ENCODE measurements around the gene APLP1. TPM values are rescaled to one million over a fixed set of nuclear protein-coding genes. Genes with fewer than 3 reads are reported as not detected.

Gene APLP1
- total RNA-seq, 1 experiment from 2014 or later = 14.9 TPM

DNA sequence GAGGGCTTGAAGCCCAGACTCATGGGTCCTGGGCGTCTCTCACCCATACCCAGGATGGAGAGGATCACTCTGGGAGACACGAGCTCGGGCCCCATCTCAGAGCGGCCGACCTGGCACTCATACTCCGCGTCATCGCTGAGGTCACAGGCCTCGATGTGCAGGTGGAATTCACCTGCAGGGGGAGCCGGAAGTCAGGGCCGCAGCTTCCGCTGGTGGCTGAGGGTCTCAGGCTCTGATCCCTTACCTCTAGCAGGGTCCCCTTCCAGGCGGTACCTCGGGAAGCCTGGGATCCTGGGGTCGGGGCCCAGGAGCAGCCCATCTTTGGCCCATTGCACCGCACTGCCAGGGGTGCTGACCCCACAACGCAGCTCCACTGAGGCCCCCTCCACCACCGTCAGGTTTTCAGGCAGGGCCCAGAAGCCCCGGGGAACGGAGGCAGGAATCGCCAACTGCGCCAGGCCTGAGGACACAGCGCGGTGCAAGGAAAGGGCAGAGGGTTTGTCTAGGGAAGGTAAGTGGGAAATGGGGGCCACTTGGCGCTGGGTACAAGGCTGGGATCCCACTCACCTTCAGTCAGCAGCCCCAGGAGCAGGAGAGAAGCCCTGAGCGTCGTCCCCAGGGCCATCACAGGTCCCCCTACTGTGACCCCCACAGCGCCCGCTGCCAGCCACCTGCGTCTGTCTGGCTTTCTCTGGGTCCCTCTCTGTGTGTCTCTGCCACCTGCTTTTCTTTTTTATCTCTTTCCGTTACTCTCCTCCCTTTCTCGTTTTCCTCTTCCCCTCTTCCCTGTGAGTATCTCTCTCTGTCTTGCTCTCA is 17.0 kb upstream of the APLP1 start:
- no peaks in the 10 kb centered on the region for H3K9me3 ChIP-seq (ENCODE audit: low read depth, low read length, poor library complexity, severe bottlenecking)
- no TSS peak for BruUV-seq (replicated peaks)
- no peak for TF ChIP-seq EZH2 (IDR thresholded peaks at IDR 0.05; ENCODE audit: borderline replicate concordance, low read depth, low read length, poor library complexity, severe bottlenecking)
- TF ChIP-seq, protein P1, sequence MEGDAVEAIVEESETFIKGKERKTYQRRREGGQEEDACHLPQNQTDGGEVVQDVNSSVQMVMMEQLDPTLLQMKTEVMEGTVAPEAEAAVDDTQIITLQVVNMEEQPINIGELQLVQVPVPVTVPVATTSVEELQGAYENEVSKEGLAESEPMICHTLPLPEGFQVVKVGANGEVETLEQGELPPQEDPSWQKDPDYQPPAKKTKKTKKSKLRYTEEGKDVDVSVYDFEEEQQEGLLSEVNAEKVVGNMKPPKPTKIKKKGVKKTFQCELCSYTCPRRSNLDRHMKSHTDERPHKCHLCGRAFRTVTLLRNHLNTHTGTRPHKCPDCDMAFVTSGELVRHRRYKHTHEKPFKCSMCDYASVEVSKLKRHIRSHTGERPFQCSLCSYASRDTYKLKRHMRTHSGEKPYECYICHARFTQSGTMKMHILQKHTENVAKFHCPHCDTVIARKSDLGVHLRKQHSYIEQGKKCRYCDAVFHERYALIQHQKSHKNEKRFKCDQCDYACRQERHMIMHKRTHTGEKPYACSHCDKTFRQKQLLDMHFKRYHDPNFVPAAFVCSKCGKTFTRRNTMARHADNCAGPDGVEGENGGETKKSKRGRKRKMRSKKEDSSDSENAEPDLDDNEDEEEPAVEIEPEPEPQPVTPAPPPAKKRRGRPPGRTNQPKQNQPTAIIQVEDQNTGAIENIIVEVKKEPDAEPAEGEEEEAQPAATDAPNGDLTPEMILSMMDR (conservative IDR thresholded peaks at IDR 0.05; ENCODE audit: low read depth, low read length) = 0 out of 2 replicates have a peak, but pooled peaks have one; percentile 17
- intact Hi-C loops (cut with micrococcal nuclease; ENCODE audit: unreplicated experiment) = no loop called here
- ChIA-PET CTCF (no interaction called here), POLR2A (ENCODE audit: low non-redundant PET) (no interaction called here)
- no peak overlapping the region for H3K27ac ChIP-seq (ENCODE audit: low read depth, low read length, poor library complexity, severe bottlenecking)
- H3K36me3 ChIP-seq (ENCODE audit: insufficient read depth, low read length, poor library complexity, severe bottlenecking) = no peaks in the 10 kb centered on the region
- H3K27me3 ChIP-seq (replicated peaks; ENCODE audit: insufficient read depth, low read depth, low read length, poor library complexity) = peaks cover 35% of the 10 kb centered on the region
- H3K4me1 ChIP-seq (ENCODE audit: insufficient read depth, low read length, poor library complexity, severe bottlenecking) = peaks cover 10% of the 10 kb centered on the region
- H3K4me3 ChIP-seq (ENCODE audit: low read depth, low read length, poor library complexity, severe bottlenecking) = no peak overlapping the region
- no peak for DNase-seq (ENCODE audit: low spot score)

DNA sequence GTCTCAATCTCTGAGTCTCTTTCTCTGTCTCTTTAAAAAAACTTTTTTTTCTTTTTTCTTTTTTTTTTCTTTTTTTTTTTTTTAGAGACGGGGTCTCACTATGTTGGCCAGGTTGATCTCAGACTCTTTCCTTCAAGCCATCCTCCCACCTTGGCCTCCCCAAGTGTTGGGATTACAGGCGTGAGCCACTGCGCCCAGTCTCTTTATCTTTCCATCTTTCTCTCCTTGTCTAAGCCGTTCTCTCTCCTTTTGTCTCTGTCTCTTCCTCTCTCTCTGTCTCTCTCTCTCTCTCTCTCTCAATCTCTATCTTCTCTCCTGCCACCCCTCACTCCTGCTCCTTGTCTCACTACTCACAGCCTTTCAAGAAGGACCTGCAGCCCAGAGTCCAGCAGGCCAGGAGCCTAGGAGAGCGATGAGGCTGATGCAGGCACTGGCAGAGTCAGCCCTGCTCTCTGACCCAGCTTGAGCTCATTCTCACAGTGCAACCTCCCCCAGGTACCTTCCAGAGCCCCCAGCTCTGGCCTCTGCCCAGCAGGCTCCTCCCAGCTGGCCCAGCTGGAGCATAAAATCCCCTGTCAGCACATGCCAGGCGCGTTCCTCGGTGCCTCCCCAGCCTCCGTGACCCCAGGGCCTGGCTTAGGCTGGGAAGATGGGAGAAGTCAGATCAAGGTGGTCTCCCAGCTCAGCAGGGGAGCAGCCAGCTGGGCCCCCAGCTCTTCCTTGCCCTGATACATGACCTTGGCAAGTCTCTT is 16.2 kb upstream of the APLP1 start, which contains the start of gene NPHS1:
NPHS1 (minus strand) TSS at position 476 of the 752 bp plus-strand sequence. CDS start 667 bp downstream, outside the sequence.
- no peak for DNase-seq (ENCODE audit: low spot score)
- TF ChIP-seq, protein P1 (conservative IDR thresholded peaks at IDR 0.05; ENCODE audit: low read depth, low read length) = no peak
- no peak for TF ChIP-seq EZH2 (IDR thresholded peaks at IDR 0.05; ENCODE audit: borderline replicate concordance, low read depth, low read length, poor library complexity, severe bottlenecking)
- ChIA-PET CTCF (no interaction called here), POLR2A (ENCODE audit: low non-redundant PET) (no interaction called here)
- Histone ChIP-seq H3K27ac (ENCODE audit: low read depth, low read length, poor library complexity, severe bottlenecking) (no peak within 1 kb of the TSS), H3K27me3 (replicated peaks; ENCODE audit: insufficient read depth, low read depth, low read length, poor library complexity) (peaks cover 35% of the 10 kb centered on the region), H3K9me3 (ENCODE audit: low read depth, low read length, poor library complexity, severe bottlenecking) (no peaks in the 10 kb centered on the region), H3K36me3 (ENCODE audit: insufficient read depth, low read length, poor library complexity, severe bottlenecking) (no peaks in the 10 kb centered on the region), H3K4me1 (ENCODE audit: insufficient read depth, low read length, poor library complexity, severe bottlenecking) (peaks cover 13% of the 10 kb centered on the region), H3K4me3 (ENCODE audit: low read depth, low read length, poor library complexity, severe bottlenecking) (no peak within 1 kb of the TSS)
- no TSS peak for BruUV-seq (replicated peaks)
- intact Hi-C loops (cut with micrococcal nuclease; ENCODE audit: unreplicated experiment) = no loop called here

DNA sequence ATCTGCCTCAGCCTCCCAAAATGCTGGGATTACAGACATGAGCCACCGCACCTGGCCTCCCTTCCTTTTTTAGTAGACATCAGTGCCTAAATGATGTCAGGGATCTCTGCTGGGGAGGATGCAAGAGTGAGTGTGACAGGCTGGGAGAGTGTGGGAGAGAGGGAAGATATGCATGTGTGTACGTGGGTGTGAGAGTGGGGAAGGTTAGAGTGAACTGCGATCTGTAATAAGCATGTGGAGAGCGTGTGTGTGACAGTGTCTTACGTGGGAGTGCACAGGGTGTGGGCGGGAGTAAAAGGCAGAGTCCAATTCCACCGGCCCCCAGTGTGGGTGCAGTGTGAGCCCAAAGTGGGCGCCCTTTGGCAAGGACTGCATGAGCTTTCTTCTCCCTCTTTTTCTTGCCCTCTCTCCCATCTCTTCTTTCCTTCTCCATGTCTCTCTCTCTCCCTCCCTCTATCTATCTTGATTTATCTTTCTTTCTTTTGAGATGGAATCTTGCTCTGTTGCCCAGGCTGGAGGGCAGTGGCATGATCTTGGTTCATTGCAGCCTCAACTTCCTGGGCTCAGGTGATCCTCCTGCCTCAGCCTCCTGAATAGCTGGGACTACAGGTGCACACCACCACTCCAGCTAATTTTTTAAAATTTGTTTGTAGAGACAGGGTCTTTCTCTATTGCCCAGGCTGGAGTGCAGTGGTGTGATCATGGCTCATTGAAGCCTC is 15.2 kb upstream of the APLP1 start:
- DNase-seq (ENCODE audit: low spot score) = no peak
- Histone ChIP-seq H3K27ac (ENCODE audit: low read depth, low read length, poor library complexity, severe bottlenecking) (no peak overlapping the region), H3K4me1 (ENCODE audit: insufficient read depth, low read length, poor library complexity, severe bottlenecking) (peaks cover 13% of the 10 kb centered on the region), H3K36me3 (ENCODE audit: insufficient read depth, low read length, poor library complexity, severe bottlenecking) (no peaks in the 10 kb centered on the region), H3K9me3 (ENCODE audit: low read depth, low read length, poor library complexity, severe bottlenecking) (no peaks in the 10 kb centered on the region), H3K4me3 (ENCODE audit: low read depth, low read length, poor library complexity, severe bottlenecking) (no peak overlapping the region), H3K27me3 (replicated peaks; ENCODE audit: insufficient read depth, low read depth, low read length, poor library complexity) (peaks cover 31% of the 10 kb centered on the region)
- ChIA-PET POLR2A (ENCODE audit: low non-redundant PET) (no interaction called here), CTCF (no interaction called here)
- TF ChIP-seq, protein P1 (conservative IDR thresholded peaks at IDR 0.05; ENCODE audit: low read depth, low read length) = no peak
- TF ChIP-seq EZH2 (IDR thresholded peaks at IDR 0.05; ENCODE audit: borderline replicate concordance, low read depth, low read length, poor library complexity, severe bottlenecking) = no peak
- BruUV-seq (replicated peaks) = no TSS peak
- intact Hi-C loops (cut with micrococcal nuclease; ENCODE audit: unreplicated experiment) = no loop called here
